H1 (cell line): ENCODE data around the gene RAI14. TPM values are rescaled to one million over a fixed set of nuclear protein-coding genes. Genes with fewer than 3 reads are reported as not detected.

Experiments
- CTCF ChIA-PET: fragments of 300-600 bp; sonication (Branson Sonifier 250); formaldehyde crosslinking; loops from one replicate; lab custom pipeline; 2021; ENCODE audit not compliant: partially characterized antibody; lab: Charles Lee
- POLR2A ChIA-PET: fragments of 300-600 bp; sonication (Branson Sonifier 250); formaldehyde crosslinking; loops from one replicate; lab custom pipeline; 2021; ENCODE audit warnings: inconsistent platforms; ENCODE audit not compliant: partially characterized antibody; lab: Charles Lee
- DNase-seq, 2 experiments: peaks; one replicate each; pipeline versions ENCODE4 v3.0.0 to v3.0.0-alpha.2; 2010 to 2022; ENCODE audit warnings: low spot score in 2 of 2, low read depth in 1 of 2, mixed read lengths in 1 of 2
- FAIRE-seq: peaks from 2 replicates; lab custom pipeline; 2011; peaks lifted over from hg19 to GRCh38; lab: Jason Lieb, UNC
- H2AFZ ChIP-seq: 2 replicates; pipeline ENCODE4 v1.8.1; 2012; ENCODE audit warnings: low read length, inconsistent platforms
- H2AK5ac ChIP-seq: 2 replicates; pipeline ENCODE4 v1.6.1; 2013; ENCODE audit warnings: low read depth, low read length
- H2BK120ac ChIP-seq: replicated peaks from 2 replicates; pipeline ENCODE3; 2013; ENCODE audit warnings: low read depth, low read length, inconsistent platforms
- H2BK12ac ChIP-seq: 2 replicates; pipeline ENCODE4 v1.6.1; 2013; ENCODE audit warnings: low read depth, low read length
- H2BK15ac ChIP-seq: 2 replicates; pipeline ENCODE4 v1.6.1; 2013; ENCODE audit warnings: low read length
- H2BK20ac ChIP-seq: 2 replicates; pipeline ENCODE4 v1.6.1; 2013; ENCODE audit warnings: low read length
- H2BK5ac ChIP-seq: 2 replicates; pipeline ENCODE4 v1.6.1; 2013; ENCODE audit warnings: low read depth, low read length
- H3K14ac ChIP-seq: 2 replicates; pipeline ENCODE4 v1.6.1; 2013; ENCODE audit warnings: inconsistent platforms; ENCODE audit not compliant: insufficient read length
- H3K18ac ChIP-seq: 2 replicates; pipeline ENCODE4 v1.6.1; 2013; ENCODE audit warnings: low read length; ENCODE audit errors: extremely low read depth
- H3K23ac ChIP-seq: 2 replicates; pipeline ENCODE4 v1.6.1; 2013; ENCODE audit warnings: inconsistent platforms; ENCODE audit not compliant: insufficient read length
- H3K23me2 ChIP-seq: 2 replicates; pipeline ENCODE4 v1.6.1; 2013; ENCODE audit warnings: low read depth, low read length
- H3K27ac ChIP-seq: 2 replicates; pipeline ENCODE4 v1.6.1; 2011; ENCODE audit warnings: low read depth, low read length, inconsistent platforms
- H3K27me3 ChIP-seq, 4 experiments: replicated peaks in 1 of 4; 1 replicate in 1 of 4; 2 replicates in 3 of 4; pipeline versions ENCODE4 v1.6.1 to v1.8.1; 2011 to 2013; ENCODE audit warnings: low read length in 3 of 4, mild to moderate bottlenecking in 3 of 4, inconsistent platforms in 2 of 4, mixed read lengths in 2 of 4, moderate library complexity in 1 of 4; ENCODE audit not compliant: control insufficient read depth in 3 of 4, insufficient read depth in 3 of 4; ENCODE audit errors: extremely low read depth in 1 of 4
- H3K36me3 ChIP-seq, 4 experiments: 2 replicates each; pipeline versions ENCODE4 v1.6.1 to v1.8.1; 2011 to 2013; ENCODE audit warnings: mild to moderate bottlenecking in 4 of 4, low read length in 3 of 4, moderate library complexity in 2 of 4, control low read depth in 1 of 4, inconsistent platforms in 1 of 4; ENCODE audit not compliant: insufficient read depth in 4 of 4, control insufficient read depth in 2 of 4
- H3K4ac ChIP-seq: replicated peaks from 2 replicates; pipeline ENCODE3; 2013; ENCODE audit warnings: low read length, low read depth, mixed read lengths, inconsistent platforms; ENCODE audit not compliant: insufficient read length
- H3K4me1 ChIP-seq, 4 experiments: replicated peaks in 1 of 4; 1 replicate in 1 of 4; 2 replicates in 3 of 4; pipeline versions ENCODE4 v1.6.1 to v1.8.1; 2011 to 2013; ENCODE audit warnings: low read length in 3 of 4, inconsistent platforms in 2 of 4, mixed read lengths in 1 of 4; ENCODE audit not compliant: insufficient read depth in 4 of 4, control insufficient read depth in 3 of 4
- H3K4me2 ChIP-seq, 2 experiments: 2 replicates each; pipeline versions ENCODE4 v1.6.1 to v1.8.1; 2011 to 2013; ENCODE audit warnings: low read depth in 2 of 2, low read length in 2 of 2, control low read depth in 1 of 2, inconsistent platforms in 1 of 2, mild to moderate bottlenecking in 1 of 2; ENCODE audit not compliant: insufficient read depth in 1 of 2
- H3K4me3 ChIP-seq, 4 experiments: fragments of 200-600, 300-600 bp in 1 of 4; sonication (generic), shearing (Covaris generic), sonication (Bioruptor Twin) in 1 of 4; 2 replicates each; pipeline versions ENCODE4 v1.5.1 to v1.8.1; 2011 to 2016; ENCODE audit warnings: low read length in 4 of 4, low read depth in 3 of 4, control low read depth in 2 of 4, inconsistent platforms in 2 of 4, mild to moderate bottlenecking in 2 of 4, mixed read lengths in 1 of 4, moderate library complexity in 1 of 4; ENCODE audit not compliant: insufficient read depth in 2 of 4; ENCODE audit errors: extremely low read depth in 1 of 4
- H3K56ac ChIP-seq: replicated peaks from 2 replicates; pipeline ENCODE3; 2013; ENCODE audit warnings: low read depth, mild to moderate bottlenecking, mixed read lengths, low read length, inconsistent platforms; ENCODE audit not compliant: insufficient read length
- H3K79me1 ChIP-seq: 2 replicates; pipeline ENCODE4 v1.6.1; 2013; ENCODE audit warnings: low read depth, low read length, control low read depth
- H3K79me2 ChIP-seq, 2 experiments: 2 replicates each; pipeline versions ENCODE4 v1.6.1 to v1.8.1; 2012 to 2013; ENCODE audit warnings: low read length in 2 of 2, mild to moderate bottlenecking in 2 of 2, inconsistent platforms in 1 of 2; ENCODE audit not compliant: insufficient read depth in 2 of 2, control insufficient read depth in 1 of 2
- H3K9ac ChIP-seq, 4 experiments: replicated peaks in 1 of 4; 1 replicate in 1 of 4; 2 replicates in 3 of 4; pipeline versions ENCODE4 v1.6.1 to v1.8.1; 2011 to 2013; ENCODE audit warnings: low read depth in 3 of 4, low read length in 3 of 4, control low read depth in 2 of 4, mild to moderate bottlenecking in 2 of 4, moderate library complexity in 2 of 4, inconsistent platforms in 1 of 4; ENCODE audit errors: extremely low read depth in 1 of 4
- H3K9me3 ChIP-seq, 2 experiments: 2 replicates each; pipeline versions ENCODE4 v1.6.1 to v1.8.1; 2012 to 2013; ENCODE audit warnings: mild to moderate bottlenecking in 2 of 2, moderate library complexity in 2 of 2, control low read depth in 1 of 2, inconsistent platforms in 1 of 2, low read depth in 1 of 2, low read length in 1 of 2, mixed read lengths in 1 of 2; ENCODE audit not compliant: insufficient read depth in 2 of 2
- H4K20me1 ChIP-seq, 2 experiments: replicated peaks in 1 of 2; 2 replicates each; pipeline versions ENCODE3 to v1.8.1; 2011 to 2013; ENCODE audit warnings: inconsistent platforms in 2 of 2, low read length in 2 of 2, mild to moderate bottlenecking in 1 of 2; ENCODE audit not compliant: insufficient read depth in 2 of 2, control insufficient read depth in 1 of 2
- H4K5ac ChIP-seq: 2 replicates; pipeline ENCODE4 v1.6.1; 2013; ENCODE audit warnings: low read length, low read depth, mixed read lengths, inconsistent platforms; ENCODE audit not compliant: insufficient read length
- H4K8ac ChIP-seq: 2 replicates; pipeline ENCODE4 v1.8.0; 2013; ENCODE audit warnings: mild to moderate bottlenecking, moderate library complexity, low read length, inconsistent platforms; ENCODE audit not compliant: insufficient read depth; ENCODE audit errors: extremely low read depth
- H4K91ac ChIP-seq: replicated peaks from 2 replicates; pipeline ENCODE3; 2013; ENCODE audit warnings: low read length, mixed read lengths, inconsistent platforms; ENCODE audit not compliant: insufficient read length
- ASH2L ChIP-seq: fragments of 200-600, 300-600 bp; sonication (generic); IDR thresholded peaks from one replicate; pipeline ENCODE4 v1.7.1; 2017; ENCODE audit warnings: low read length
- BRCA1 ChIP-seq: IDR thresholded peaks from 2 replicates; pipeline ENCODE4 v1.6.1; 2012; ENCODE audit warnings: low read depth, low read length, improper control_type of control experiment
- CBX5 ChIP-seq: fragments of 300-800, 300-1000 bp; sonication (generic); IDR thresholded peaks from 2 replicates; pipeline ENCODE4 v1.7.1; 2016; ENCODE audit warnings: antibody characterized with exemption, low read length, low read depth
- EGR1 ChIP-seq: IDR thresholded peaks from 2 replicates; pipeline ENCODE4 v1.6.1; 2011; ENCODE audit warnings: low read depth, low read length, borderline replicate concordance
- NANOG ChIP-seq: IDR thresholded peaks from 2 replicates; pipeline ENCODE4 v1.6.1; 2011; ENCODE audit warnings: low read length, low read depth, mild to moderate bottlenecking, inconsistent platforms; ENCODE audit not compliant: insufficient read depth, poor library complexity, severe bottlenecking
- NRF1 ChIP-seq: IDR thresholded peaks from 2 replicates; pipeline ENCODE4 v1.6.1; 2011; ENCODE audit warnings: mild to moderate bottlenecking, low read depth, low read length, improper control_type of control experiment
- POLR2A ChIP-seq, 2 experiments: IDR thresholded peaks; 1 replicate in 1 of 2; 2 replicates in 1 of 2; pipeline ENCODE4 v1.6.1; 2011; ENCODE audit warnings: low read depth in 2 of 2, low read length in 2 of 2, mild to moderate bottlenecking in 2 of 2; ENCODE audit errors: control extremely low read depth in 1 of 2
- RFX5 ChIP-seq: IDR thresholded peaks from 2 replicates; pipeline ENCODE4 v1.6.1; 2011; ENCODE audit warnings: low read depth, low read length, improper control_type of control experiment, borderline replicate concordance
- RXRA ChIP-seq: IDR thresholded peaks from 2 replicates; pipeline ENCODE4 v1.6.1; 2011; ENCODE audit warnings: low read depth, mild to moderate bottlenecking, low read length, moderate library complexity; ENCODE audit not compliant: insufficient read depth
- SRF ChIP-seq: IDR thresholded peaks from 2 replicates; pipeline ENCODE4 v1.6.1; 2011; ENCODE audit warnings: mild to moderate bottlenecking, low read depth, low read length, moderate library complexity
- TAF1 ChIP-seq: IDR thresholded peaks from 2 replicates; pipeline ENCODE4 v1.6.1; 2011; ENCODE audit warnings: mild to moderate bottlenecking, low read depth, low read length
- TBP ChIP-seq: IDR thresholded peaks from 2 replicates; pipeline ENCODE4 v1.6.1; 2011; ENCODE audit warnings: low read depth, low read length, improper control_type of control experiment
- WGBS, 2 experiments: shearing (Covaris generic) in 1 of 2; methylation state at CpG; one replicate each; pipeline versions ENCODE4 v1.1.6 to v1.1.7; 2013 to 2015; ENCODE audit warnings: low lambda C conversion rate in 2 of 2, mixed read lengths in 2 of 2, inconsistent platforms in 1 of 2, low coverage in 1 of 2, missing lambda C conversion rate in 1 of 2; ENCODE audit not compliant: insufficient replicate concordance in 2 of 2, insufficient coverage in 1 of 2, insufficient read length in 1 of 2; ENCODE audit errors: extremely low coverage in 1 of 2, missing lambda C conversion rate in 1 of 2; 5-methylcytosine and 5-hydroxymethylcytosine counted together
- polyA plus RNA-seq, 7 experiments: library from polyadenylated mRNA; depleted of rRNA in 3 of 7; stranded (reverse) in 5 of 7; unstranded in 2 of 7; fragments of >200 nt in 5 of 7; fragments of 200-250 nt in 2 of 7; gene quantifications; 1 replicate in 5 of 7; 2 replicates in 1 of 7; 4 replicates in 1 of 7; pipeline versions ENCODE4 v1.2.1 to v1.2.3, GENCODE V29; 2011 to 2013; ENCODE audit warnings: missing spikeins in 2 of 7, mixed read lengths in 2 of 7
- total RNA-seq: library from RNA; stranded (reverse); fragmentation: NEBNext Ultra II Directional; extraction: Animal tissue kit (Norgen Biotek cat#: 25700); gene quantifications from 2 replicates; pipeline ENCODE4 v1.2.1, GENCODE V29; 2021
- TF ChIP-seq, protein P1 (sequence below): IDR thresholded peaks from 2 replicates; pipeline ENCODE4 v1.6.1; 2012; ENCODE audit warnings: inconsistent platforms

RAI14 gene
- total and polyA plus RNA-seq, 2 of the 8 experiments (the other 6 are each of a cell fraction or from before 2014, with no cell fraction given) = 48.4 to 210 TPM

DNA sequence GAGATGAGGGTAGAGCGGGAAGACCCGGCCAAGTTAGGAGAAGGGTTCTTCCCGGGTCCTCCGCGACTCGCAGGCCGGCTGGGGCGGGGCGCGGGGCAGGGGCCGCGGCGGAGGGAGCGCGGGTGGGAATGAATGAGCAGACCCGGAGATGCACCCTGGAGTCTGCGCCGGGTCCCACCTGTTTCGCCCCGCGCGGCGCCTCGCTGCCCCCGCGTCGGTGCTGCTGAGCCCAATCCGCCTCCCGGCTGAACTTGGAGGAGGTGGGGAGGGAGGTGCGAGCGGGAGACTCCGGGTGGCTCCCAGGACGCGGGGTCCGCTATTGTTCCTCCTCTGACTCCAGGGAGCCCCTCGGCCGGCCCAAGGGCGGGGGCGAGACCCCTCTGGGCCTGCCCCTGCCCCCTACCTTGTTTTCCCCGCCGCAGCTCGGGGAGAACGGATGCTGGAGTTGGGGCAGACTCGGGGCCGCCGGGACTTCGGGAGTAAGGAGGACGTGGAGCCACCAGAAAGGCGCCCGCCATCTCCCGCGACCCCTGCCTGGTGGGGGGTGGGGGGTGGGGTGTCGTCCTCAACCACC lies 659 bp downstream of the RAI14 start:
- Histone ChIP-seq H3K36me3 (peaks cover 0 to 8% (median 6%) of the 10 kb centered on the region in 4 experiments; a peak in 2 of 8 replicates), H3K27me3 (no peaks in the 10 kb centered on the region), H2BK20ac (no peak overlapping the region), H2AK5ac (no peak overlapping the region), H2BK5ac (peak overlapping the region; percentile 88), H2BK15ac (no peak overlapping the region), H4K20me1 (peaks cover 9 to 11% of the 10 kb centered on the region in 2 experiments), H3K56ac (peak overlapping the region; percentile 91), H3K4ac (peak overlapping the region; percentile 69), H3K27ac (peak overlapping the region; percentile 76), H3K9ac (peak overlapping the region; percentile 83 to 94 (median 84)), H2AFZ (no peak overlapping the region), H3K79me2 (peaks cover 42 to 50% of the 10 kb centered on the region in 2 experiments), H3K23ac (no peak overlapping the region), H2BK120ac (no peak overlapping the region), H3K4me1 (peaks cover 9 to 20% (median 16%) of the 10 kb centered on the region in 4 experiments; a peak in 6 of 7 replicates), H2BK12ac (no peak overlapping the region; the same call in 1 of the 2 replicates), H4K5ac (peak overlapping the region; percentile 82), H3K79me1 (peaks cover 3% of the 10 kb centered on the region), H4K91ac (peak overlapping the region; percentile 76), H3K14ac (no peak overlapping the region), H3K4me2 (peak overlapping the region; percentile 87 to 93), H4K8ac (peak overlapping the region; percentile 69), H3K9me3 (no peaks in the 10 kb centered on the region), H3K23me2 (peaks cover 17% of the 10 kb centered on the region), H3K4me3 (peak overlapping the region; percentile 69 to 86 (median 80)), H3K18ac (peak overlapping the region; percentile 81; the same call in 1 of the 2 replicates)
- CTCF ChIA-PET = interaction anchor here (0.9 to 1.2 kb wide), 3 partner anchors 24 to 134 kb away, joined by 3 to 4 read pairs (median 3); no protein-coding TSS in a partner anchor
- no peak for TF ChIP-seq TAF1
- TF ChIP-seq BRCA1 = no peak
- no peak for TF ChIP-seq CBX5
- no peak for TF ChIP-seq TBP
- TF ChIP-seq ASH2L = peak; percentile 15
- peak; percentile 4 to 10; a peak in 1 of 3 replicates for TF ChIP-seq POLR2A (IDR thresholded peaks at IDR 0.05; ENCODE audit: control extremely low read depth in 1 of 2, low read depth in 2 of 2, low read length in 2 of 2)
- no peak for TF ChIP-seq RFX5
- no peak for TF ChIP-seq SRF
- TF ChIP-seq RXRA = no peak
- TF ChIP-seq, protein P1, sequence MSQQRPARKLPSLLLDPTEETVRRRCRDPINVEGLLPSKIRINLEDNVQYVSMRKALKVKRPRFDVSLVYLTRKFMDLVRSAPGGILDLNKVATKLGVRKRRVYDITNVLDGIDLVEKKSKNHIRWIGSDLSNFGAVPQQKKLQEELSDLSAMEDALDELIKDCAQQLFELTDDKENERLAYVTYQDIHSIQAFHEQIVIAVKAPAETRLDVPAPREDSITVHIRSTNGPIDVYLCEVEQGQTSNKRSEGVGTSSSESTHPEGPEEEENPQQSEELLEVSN = no peak
- TF ChIP-seq NRF1 = no peak
- TF ChIP-seq NANOG = no peak
- no peak for TF ChIP-seq EGR1
- POLR2A ChIA-PET = interaction anchor here (0.6 to 2.2 kb wide), 12 partner anchors 9 to 258 kb away, joined by 3 to 11 read pairs (median 3); partner anchors contain the start of genes BRIX1 and RAD1
- 0% methylated on average over 5 of the region's 53 CpGs; no CpG with 5 or more reads in 1 of the 2 experiments for WGBS, 2 experiments
- no peak for FAIRE-seq
- DNase-seq = no peak
